NCI-H2196 (cell line): ENCODE data around the gene TAPT1.
"Not testable (repeated sequence)": the region's sequence is repeated elsewhere in the genome, so short reads cannot be mapped to it uniquely, and the experiment has no call there.

ENCODE experiments used
- DNase-seq: peaks from one replicate; lab custom pipeline; 2025; ENCODE audit not compliant: unreplicated experiment; lab: John Stamatoyannopoulos, UW

Gene TAPT1

DNA sequence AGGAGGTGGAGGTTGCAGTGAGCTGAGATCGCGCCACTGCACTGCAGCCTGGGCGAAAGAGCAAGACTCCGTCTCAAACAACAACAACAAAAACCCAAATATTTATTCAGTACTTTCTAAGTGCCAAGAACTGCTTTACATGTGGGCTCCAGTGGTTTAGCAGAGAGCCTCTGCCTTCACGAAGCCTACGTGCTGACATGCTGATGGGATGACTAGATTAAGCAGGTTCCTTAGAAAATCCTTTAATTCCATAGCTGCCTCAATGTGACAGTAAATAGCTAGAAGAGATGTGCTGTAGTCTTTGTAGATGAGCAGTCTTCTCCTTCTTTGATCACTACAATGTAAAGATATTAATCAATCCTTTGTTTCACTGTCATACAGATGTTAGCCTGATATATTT lies 49.6 kb downstream of the TAPT1 start:
- no peak for DNase-seq

GRCh38 chr4:16171831-16172230 lies 54.4 kb downstream of the TAPT1 start:
- no peak for DNase-seq

GRCh38 chr4:16169490-16169889 lies 56.8 kb downstream of the TAPT1 start:
- no peak for DNase-seq

DNA sequence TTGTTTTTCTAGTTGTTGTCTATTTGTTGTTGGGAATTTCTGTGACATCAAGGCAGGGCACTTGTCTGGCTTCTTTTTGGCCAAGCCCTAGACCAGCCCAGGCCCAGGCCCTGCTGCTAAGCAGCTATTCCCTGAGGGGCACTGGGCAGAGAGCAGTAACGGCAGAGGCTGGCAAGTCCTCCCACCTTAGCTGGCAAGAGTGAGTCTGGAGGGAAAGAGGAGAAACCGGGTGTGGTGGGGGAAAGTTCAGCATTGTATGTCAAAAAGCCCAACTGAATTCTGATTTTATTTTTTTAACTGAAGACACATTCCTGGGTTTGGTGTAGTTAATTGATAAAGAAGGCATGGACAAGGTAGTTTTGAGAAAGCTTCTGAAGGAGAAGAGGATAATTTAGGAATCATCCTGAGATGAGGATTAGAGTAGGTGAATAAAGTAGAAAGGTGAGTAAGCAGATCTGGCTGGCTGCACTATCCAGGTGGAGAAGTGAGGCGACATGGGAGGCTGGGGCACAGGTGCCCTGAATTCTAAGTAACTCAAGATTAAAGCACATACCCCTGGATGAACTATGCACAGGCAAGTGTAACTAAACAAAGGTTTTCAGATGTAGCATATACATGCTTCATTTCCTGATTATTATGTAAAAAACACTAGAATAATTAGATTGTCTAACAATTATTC lies 57.4 kb downstream of the TAPT1 start:
- DNase-seq, result no peak

GRCh38 chr4:16168144-16168543 lies 58.1 kb downstream of the TAPT1 start:
- DNase-seq, result no peak

DNA sequence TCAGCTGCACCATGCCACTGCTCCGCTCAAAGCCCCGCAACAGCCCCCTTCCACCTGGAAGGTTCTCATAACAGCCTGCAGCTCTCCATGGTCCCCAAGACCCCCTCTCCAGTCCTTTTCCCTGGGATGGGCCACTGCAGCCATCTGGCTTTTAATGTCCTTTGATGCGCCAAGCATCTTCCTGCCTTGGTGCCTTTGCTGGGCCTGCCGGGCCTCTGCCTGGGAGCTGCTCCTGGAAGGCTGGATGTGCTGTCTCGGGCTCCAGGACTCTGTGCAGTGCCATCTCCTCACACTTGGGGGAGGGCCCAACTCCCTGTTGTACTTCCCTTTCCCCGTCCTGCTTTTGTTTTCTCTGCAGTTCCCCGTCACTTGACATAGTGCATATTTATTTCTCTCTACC lies 60.3 kb downstream of the TAPT1 start:
- DNase-seq, result no peak

DNA sequence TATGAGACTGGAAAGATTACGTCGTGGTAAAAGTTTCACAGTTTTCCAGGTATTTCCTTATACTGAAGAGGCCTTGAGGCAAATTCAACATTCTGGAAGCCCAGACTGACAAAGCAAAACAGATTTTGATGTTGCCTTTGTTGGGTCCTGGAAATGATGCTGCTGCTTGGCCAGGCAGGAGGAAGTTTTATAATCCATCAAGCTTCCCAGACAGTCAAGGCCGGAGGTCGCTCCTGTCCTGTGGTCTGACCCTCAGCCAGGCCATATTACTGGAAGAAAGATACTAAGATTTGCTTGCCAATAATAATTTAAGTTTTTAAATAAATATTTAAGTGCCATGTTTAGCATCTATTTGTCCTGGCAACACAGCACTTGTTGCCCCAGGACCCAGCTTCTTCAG lies 63.4 kb downstream of the TAPT1 start:
- DNase-seq, result no peak

GRCh38 chr4:16161851-16162408 lies 64.3 kb downstream of the TAPT1 start:
- no peak for DNase-seq

DNA sequence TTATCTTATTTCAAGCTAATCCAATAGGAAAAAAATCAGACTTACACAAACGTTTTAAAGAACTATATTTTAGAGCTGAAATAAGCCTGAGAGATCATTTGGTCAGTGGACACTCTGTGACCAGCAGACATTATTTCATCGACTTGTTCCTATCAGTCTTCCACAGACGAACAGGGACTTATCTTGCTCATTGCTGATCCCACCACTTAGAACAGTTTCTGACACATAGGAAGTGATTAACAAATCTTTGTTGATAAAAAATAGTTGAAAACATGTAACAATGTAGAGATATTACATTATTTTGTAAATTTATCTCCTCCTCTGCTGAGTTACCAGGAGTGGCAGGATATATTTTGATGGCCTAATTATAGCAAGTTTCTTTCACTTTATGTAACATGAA lies 65.8 kb downstream of the TAPT1 start:
- no peak for DNase-seq

DNA sequence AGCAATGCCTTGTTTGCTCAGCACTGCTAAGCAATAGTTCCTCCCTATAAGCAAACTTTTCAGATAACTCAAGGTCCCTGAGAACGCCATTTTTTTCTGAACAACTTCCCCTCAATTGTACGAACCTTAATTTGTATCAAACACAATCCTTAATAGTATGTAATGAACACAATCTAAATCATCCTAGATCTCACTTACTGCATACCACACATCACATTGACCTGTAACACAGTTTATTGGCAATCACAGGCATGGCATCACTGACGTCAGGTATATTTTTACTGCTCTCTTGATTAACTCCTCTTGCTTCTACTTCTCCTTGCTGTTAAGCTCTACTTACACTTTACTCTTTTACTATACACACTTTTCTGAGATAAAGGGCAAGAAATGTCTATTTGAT lies 67.0 kb downstream of the TAPT1 start:
- no peak for DNase-seq

DNA sequence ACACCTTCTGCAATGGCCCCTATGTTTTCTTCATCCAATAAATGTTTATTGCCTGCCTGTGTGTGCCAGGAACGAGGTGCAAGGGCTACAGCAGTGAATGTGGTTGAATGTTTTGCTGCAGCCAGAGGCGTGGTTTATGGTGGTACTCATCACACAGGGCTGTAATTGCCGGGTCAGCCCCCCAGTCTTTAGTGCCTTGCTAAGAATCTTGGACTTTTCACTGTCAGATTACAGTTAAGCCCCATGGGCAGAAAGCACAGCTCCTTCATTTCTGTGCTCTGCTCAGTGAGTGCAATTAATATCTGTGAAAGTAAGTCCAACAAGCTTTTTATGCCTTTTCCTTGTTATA lies 67.8 kb downstream of the TAPT1 start:
- DNase-seq, result no peak

DNA sequence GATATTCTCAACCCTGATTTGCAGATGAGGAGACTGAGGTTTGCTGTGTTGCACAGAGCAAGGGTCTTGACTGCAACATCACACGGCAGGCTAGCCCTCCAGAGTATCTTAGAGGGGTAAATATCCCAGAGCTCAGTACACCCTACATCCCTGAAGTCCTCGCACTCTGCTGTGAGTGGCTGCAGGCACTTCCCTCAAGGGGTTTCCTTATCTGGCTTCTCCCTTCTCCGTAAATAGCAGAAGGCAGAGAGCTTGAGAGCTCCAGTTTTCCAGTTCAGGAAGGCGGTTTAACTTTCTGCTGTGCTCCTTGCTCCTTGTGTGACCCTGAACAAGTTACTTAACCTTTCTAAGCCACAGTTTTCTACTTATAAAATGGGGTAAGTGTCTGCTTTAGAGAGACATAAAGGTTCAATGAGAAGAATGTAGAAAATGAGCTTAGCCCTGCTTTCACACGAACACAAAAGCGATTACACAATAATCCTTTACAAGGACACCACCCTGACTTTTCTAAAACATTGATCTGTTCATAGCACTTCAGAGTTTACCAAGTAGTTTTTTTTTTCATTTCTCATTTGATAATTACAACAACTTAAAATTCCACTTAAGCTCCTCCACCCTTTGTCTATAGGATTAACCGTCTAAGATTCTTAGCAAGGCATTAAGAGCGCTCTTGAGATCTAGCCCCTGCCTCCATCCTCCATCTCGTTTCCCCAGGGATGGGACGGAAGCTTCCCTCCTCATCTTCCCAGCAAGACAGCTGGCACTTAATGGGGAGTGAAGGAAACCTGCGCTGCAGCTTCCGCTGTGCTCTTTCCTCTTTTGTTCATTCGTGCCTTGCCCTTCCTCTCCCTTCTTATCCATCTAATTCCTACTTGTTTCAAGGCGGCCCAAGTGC lies 68.4 kb downstream of the TAPT1 start:
- no peak for DNase-seq

GRCh38 chr4:16155528-16156169 lies 70.6 kb downstream of the TAPT1 start:
- DNase-seq, result no peak

DNA sequence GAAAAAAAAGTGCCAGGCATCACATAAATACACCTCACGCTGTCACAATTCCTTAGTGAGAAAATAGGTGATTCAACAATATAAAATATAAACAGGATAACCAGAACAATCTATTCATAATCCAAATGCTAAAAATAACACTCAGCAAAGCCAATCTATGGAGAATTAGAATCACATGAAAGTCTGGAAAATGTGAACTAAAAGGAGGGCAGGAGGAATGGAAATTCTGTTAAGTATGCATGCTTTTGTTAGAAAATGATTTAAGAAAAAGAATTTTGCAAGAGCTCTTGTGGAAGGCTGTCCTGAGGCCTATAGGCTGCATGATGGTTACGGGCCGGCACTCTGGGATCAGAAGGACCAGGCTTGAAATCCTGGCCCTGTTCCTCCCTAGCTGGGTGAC lies 71.8 kb downstream of the TAPT1 start:
- no peak for DNase-seq

- no peak for DNase-seq
These were observed 75.6 kb downstream of the TAPT1 start for GRCh38 chr4:16150716-16151115.

DNA sequence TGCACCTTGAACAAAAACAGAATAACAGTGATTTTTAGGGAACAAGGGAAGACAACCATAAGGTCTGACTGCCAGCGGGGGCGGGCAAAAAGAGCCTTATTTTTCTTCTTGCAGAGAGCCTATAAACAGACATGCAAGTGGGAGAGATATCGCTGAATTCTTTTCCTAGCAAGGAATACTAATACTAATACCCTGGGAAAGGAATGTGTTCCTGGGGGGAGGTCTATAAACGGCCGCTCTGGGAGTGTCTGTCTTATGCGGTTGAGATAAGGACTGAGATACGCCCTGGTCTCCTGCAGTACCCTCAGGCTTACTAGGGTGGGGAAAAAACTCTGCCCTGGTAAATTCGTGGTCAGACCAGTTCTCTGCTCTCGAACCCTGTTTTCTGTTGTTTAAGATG lies 81.4 kb downstream of the TAPT1 start:
- DNase-seq, result not testable (repeated sequence)

- no peak for DNase-seq
These were observed 83.5 kb downstream of the TAPT1 start for GRCh38 chr4:16142598-16143310.

- peak; percentile 87 for DNase-seq
These were observed 85.4 kb downstream of the TAPT1 start for GRCh38 chr4:16140879-16141249.

DNA sequence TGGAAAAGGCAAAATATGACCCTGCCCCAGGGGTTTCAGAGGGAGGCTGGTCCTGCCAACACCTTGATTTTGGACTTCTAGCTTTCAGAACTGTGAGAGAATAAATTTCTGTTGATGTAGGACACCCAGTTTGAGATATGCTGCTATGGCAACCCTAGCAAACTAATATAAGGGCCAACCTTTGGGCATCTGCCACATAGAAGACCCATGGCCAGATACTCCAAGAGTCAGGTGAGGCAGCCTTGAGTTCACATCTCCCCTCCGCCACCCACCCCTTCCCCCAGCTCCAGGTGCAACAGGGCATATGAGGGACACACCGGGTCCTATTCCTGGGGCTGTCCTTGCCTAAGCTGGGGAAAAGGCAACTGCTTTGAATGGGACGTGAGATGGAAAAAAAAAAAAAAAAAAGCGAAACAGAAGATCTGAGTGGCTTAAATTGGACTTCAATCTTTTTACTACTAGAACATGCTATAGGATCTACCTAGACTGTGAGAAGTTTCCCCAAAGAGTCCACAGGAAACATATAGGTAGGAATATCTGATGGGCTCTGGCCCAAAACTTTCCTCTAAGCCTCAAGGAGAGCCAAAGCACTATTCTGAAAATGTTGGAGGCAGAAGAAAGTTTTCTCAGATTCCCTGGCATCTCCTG lies 85.9 kb downstream of the TAPT1 start:
- DNase-seq, result no peak

- DNase-seq, result no peak
These were observed 87.0 kb downstream of the TAPT1 start for GRCh38 chr4:16139066-16139945.
